IPS-15b (cell line): ENCODE data around the gene EML4.

Experiments
- H3K27me3 ChIP-seq: one replicate; pipeline ENCODE4 v1.6.1; 2013; ENCODE audit warnings: low read length; ENCODE audit not compliant: control insufficient read depth, insufficient read depth
- H3K36me3 ChIP-seq: one replicate; pipeline ENCODE4 v1.6.1; 2013; ENCODE audit warnings: low read length; ENCODE audit not compliant: control insufficient read depth, insufficient read depth
- H3K4me1 ChIP-seq: one replicate; pipeline ENCODE4 v1.6.1; 2013; ENCODE audit warnings: mild to moderate bottlenecking, low read length; ENCODE audit not compliant: control insufficient read depth, insufficient read depth
- H3K4me3 ChIP-seq: one replicate; pipeline ENCODE4 v1.5.1; 2013; ENCODE audit warnings: low read depth, low read length
- H3K9ac ChIP-seq: one replicate; pipeline ENCODE4 v1.6.1; 2013; ENCODE audit warnings: low read depth, mild to moderate bottlenecking, low read length
- H3K9me3 ChIP-seq: one replicate; pipeline ENCODE4 v1.6.1; 2013; ENCODE audit warnings: mild to moderate bottlenecking, low read length; ENCODE audit not compliant: control insufficient read depth, insufficient read depth

Gene EML4

DNA sequence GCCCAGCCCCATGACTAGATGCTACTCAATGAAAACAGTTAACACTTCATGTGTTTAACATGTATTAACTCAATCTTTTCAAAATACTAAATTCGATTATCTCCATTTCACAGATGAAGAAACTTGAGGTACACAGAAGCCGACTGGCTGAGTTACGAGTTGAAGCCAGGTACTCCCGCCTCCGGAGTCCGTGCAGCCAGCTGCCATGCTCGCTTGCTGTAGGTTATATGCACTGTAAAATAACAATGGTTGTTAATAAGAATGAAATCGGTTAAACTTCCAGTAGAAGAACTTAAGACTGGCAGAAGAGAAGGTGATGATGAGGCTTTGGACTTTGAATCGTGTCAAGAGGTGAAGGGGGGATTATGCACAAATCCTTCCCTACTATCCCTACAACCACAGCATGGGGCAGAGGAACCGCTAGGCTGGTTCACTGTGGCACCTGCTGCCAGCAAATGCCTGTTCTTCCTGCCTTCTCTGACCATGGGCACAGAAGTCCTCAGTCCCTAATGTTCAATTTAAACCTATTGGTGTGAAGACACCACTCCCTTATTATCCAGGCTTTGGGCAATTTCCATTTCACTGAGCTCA is 166.5 kb downstream of the EML4 start:
- no peaks in the 10 kb centered on the region for H3K9me3 ChIP-seq
- no peak overlapping the region for H3K4me3 ChIP-seq
- H3K27me3 ChIP-seq, result no peaks in the 10 kb centered on the region
- H3K4me1 ChIP-seq, result no peaks in the 10 kb centered on the region
- H3K36me3 ChIP-seq, result peaks cover 10% of the 10 kb centered on the region
- no peak overlapping the region for H3K9ac ChIP-seq

- Histone ChIP-seq H3K36me3 (peaks cover 10% of the 10 kb centered on the region), H3K9ac (no peak overlapping the region), H3K27me3 (no peaks in the 10 kb centered on the region), H3K9me3 (no peaks in the 10 kb centered on the region), H3K4me3 (no peak overlapping the region), H3K4me1 (no peaks in the 10 kb centered on the region)
Observed at GRCh38 chr2:42336361-42336965, 167.3 kb downstream of the EML4 start.

DNA sequence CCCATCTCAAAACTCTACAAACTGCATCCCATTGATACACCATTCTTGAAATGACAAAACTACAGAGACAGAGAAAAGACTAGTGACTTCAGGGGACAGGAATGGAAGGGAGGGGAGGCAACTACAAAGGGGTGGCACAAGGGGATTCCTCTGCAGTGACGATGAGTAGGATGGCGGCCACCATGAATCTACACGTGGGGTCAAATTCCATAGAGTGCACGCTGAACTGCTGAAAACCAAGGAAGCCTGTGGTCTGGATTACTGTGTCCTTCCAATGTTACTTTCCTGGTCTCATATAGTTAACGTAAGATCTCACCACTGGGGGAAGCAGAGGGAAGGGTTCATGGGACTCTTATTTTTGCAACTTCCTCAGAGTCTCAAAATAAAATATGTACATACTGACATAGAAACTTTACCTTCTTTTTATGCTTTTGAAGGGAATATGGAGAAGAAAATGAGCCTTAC is 168.2 kb downstream of the EML4 start:
- Histone ChIP-seq H3K9me3 (no peaks in the 10 kb centered on the region), H3K9ac (no peak overlapping the region), H3K4me3 (no peak overlapping the region), H3K4me1 (peaks cover 1% of the 10 kb centered on the region), H3K36me3 (peaks cover 10% of the 10 kb centered on the region), H3K27me3 (no peaks in the 10 kb centered on the region)

DNA sequence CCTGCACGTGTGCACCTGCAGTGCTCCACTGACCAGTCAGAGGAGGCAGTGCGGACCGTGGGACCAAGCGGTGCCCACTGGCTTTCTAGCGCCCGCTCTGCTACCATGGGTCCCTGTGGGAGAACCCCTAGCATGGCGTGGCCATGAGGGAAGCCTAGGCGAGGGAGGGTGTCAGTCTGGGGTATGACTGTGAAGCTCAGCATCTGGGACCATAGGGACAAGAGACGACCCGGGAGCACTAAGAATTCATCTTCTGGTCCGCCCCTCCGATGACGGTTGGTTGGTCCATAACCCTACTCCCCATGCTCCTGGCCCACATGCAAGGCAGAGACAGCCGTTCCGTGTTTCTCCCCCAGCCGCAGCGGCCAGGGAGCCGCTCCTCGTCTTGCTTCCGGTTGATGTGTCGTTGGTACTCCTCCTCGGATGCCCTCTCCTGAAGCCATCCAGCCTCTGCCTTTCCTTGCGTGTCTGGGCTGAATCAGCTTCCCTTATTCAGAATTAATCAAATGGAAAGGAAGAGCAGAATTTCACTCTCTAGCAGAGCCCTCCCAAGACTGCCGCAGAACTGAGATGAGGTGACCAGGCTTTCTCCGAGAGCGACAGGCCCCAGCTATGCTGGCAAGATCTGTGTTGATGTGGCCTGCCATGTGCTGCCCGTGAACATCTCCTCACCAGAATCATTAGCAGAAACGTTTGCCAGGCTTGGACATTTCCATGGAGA is 168.9 kb downstream of the EML4 start:
- Histone ChIP-seq H3K27me3 (no peaks in the 10 kb centered on the region), H3K9ac (no peak overlapping the region), H3K4me1 (peaks cover 2% of the 10 kb centered on the region), H3K9me3 (no peaks in the 10 kb centered on the region), H3K36me3 (peaks cover 10% of the 10 kb centered on the region), H3K4me3 (no peak overlapping the region)

- Histone ChIP-seq H3K36me3 (peaks cover 8% of the 10 kb centered on the region), H3K4me3 (no peak overlapping the region), H3K27me3 (no peaks in the 10 kb centered on the region), H3K9me3 (no peaks in the 10 kb centered on the region), H3K4me1 (peaks cover 2% of the 10 kb centered on the region), H3K9ac (no peak overlapping the region)
Observed at GRCh38 chr2:42338567-42339190, 169.5 kb downstream of the EML4 start.

- Histone ChIP-seq H3K4me1 (peaks cover 2% of the 10 kb centered on the region), H3K36me3 (peaks cover 9% of the 10 kb centered on the region), H3K9ac (no peak overlapping the region), H3K27me3 (no peaks in the 10 kb centered on the region), H3K4me3 (no peak overlapping the region), H3K9me3 (no peaks in the 10 kb centered on the region)
Observed at GRCh38 chr2:42339191-42339912, 170.2 kb downstream of the EML4 start.

DNA sequence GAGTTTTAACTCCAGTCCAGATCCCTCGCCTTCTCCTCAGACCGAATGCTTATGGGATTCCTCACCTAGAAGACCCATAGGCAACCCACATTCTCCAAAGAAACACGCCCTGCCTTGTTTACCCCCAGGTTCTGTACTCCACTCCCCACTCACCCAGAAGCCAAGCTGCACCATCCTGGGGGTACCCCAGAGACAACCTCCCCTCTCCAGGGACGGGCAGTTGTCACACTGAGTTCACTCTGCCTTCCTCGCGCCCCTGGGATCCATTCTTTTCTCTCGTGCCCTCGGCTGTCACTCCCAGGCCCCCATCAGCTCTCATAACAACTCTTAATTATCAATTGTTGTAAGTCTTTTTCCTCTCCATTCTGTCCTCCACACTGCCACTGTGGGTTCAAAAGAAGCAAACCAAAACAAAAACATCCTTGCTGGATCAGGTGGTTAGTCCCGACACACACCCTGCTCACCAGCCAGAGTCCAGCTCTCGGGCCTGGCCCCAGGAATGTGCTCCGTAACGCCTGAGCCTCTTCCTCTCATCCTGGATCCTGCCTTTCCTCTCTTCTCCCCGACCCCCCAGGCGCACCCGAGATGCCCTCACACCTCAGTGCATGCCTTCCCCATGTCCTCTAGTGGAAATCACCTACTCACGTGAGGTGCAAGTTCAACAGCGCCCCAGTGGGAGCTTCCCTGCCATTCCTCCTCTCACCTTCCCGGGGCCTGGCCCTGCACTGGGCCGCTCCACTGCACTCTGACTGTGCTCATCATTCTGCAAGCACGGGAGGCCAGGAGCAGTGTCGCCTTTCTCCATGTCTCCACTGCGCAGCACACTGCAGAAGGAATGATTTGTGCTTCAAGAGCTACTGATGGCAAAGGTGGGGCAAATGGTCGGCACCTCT is 171.1 kb downstream of the EML4 start:
- Histone ChIP-seq H3K27me3 (no peaks in the 10 kb centered on the region), H3K36me3 (peaks cover 9% of the 10 kb centered on the region), H3K4me3 (no peak overlapping the region), H3K9me3 (no peaks in the 10 kb centered on the region), H3K4me1 (peaks cover 2% of the 10 kb centered on the region), H3K9ac (no peak overlapping the region)

GRCh38 chr2:42340938-42341636 is 171.9 kb downstream of the EML4 start:
- H3K9ac ChIP-seq, result no peak overlapping the region
- H3K4me3 ChIP-seq, result no peak overlapping the region
- peaks cover 9% of the 10 kb centered on the region for H3K36me3 ChIP-seq
- H3K27me3 ChIP-seq, result no peaks in the 10 kb centered on the region
- H3K4me1 ChIP-seq, result peaks cover 2% of the 10 kb centered on the region
- H3K9me3 ChIP-seq, result no peaks in the 10 kb centered on the region

GRCh38 chr2:42342061-42342794 is 173.1 kb downstream of the EML4 start:
- Histone ChIP-seq H3K9me3 (no peaks in the 10 kb centered on the region), H3K36me3 (peaks cover 9% of the 10 kb centered on the region), H3K27me3 (no peaks in the 10 kb centered on the region), H3K4me3 (no peak overlapping the region), H3K4me1 (peaks cover 2% of the 10 kb centered on the region), H3K9ac (no peak overlapping the region)

- Histone ChIP-seq H3K4me1 (peaks cover 2% of the 10 kb centered on the region), H3K9ac (no peak overlapping the region), H3K4me3 (no peak overlapping the region), H3K27me3 (no peaks in the 10 kb centered on the region), H3K36me3 (peaks cover 9% of the 10 kb centered on the region), H3K9me3 (no peaks in the 10 kb centered on the region)
Observed at GRCh38 chr2:42342795-42343241, 173.7 kb downstream of the EML4 start.
